ENCODE results near the gene RTP1. TPM values are rescaled to one million over a fixed set of nuclear protein-coding genes. Genes with fewer than 3 reads are reported as not detected.
"Not testable (repeated sequence)": the region's sequence is repeated elsewhere in the genome, so short reads cannot be mapped to it uniquely, and the experiment has no call there.

Gene RTP1
- total RNA-seq, 2 experiments from 2014 or later = not detected

DNA sequence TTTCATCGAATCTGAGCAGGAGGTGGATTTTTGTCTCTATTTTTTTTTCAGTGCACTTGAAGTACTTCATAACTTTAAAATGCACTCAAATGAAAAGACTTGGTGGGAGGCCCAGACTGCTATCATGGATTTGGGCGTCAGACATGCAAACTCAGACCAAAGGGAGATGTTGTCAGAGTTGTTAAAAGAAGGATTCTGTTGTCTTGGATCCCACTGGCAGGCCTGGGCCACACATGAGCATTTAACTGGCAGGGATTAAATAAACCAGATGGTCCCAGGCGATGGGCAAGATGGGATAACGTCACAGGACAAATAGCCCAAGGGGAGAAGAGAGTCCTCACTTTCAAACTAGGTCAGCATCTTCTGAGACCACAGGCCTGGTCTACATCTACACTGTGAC is 15.4 kb downstream of the RTP1 start:
- Mint-ChIP-seq H3K27me3 (no peaks in the 10 kb centered on the region), H3K36me3 (ENCODE audit: low read depth) (no peaks in the 10 kb centered on the region), H3K9me3 (ENCODE audit: low read depth) (no peaks in the 10 kb centered on the region), H3K4me1 (no peaks in the 10 kb centered on the region), H3K27ac (no peak overlapping the region), H3K4me3 (no peak overlapping the region)
- ChIA-PET POLR2A (no interaction called here), CTCF (interaction anchor here (1.1 to 3.2 kb wide), 3 partner anchors 7 to 107 kb away, joined by 3 to 10 read pairs (median 4); no protein-coding TSS in a partner anchor)
- intact Hi-C loops (cut with DNase I, micrococcal nuclease) = no loop called here
- ATAC-seq = no peak
- DNase-seq = no peak

DNA sequence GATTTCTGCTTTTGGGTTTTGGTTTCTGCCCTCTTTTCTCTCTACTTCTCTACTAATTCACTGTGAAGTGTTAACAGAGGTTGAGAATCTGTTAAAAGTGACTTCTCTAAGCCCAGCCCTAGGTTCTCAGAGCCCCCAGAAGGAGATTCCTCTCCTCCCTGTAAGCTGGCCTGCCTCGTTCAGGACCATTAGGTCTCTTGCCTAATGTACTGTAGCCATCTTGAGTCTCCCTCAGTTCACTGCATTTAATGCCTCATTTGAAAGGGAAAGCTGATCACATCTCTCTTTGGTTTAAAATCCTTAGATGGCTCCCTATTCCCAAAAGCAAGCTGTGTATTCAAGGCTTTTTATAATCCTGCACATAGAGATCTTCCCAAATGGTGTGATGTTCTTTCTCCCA is 16.3 kb downstream of the RTP1 start:
- no peaks in the 10 kb centered on the region for H3K4me1 Mint-ChIP-seq
- no peak for DNase-seq
- intact Hi-C loops (cut with DNase I, micrococcal nuclease) = no loop called here
- H3K36me3 Mint-ChIP-seq (ENCODE audit: low read depth) = no peaks in the 10 kb centered on the region
- no peak overlapping the region for H3K27ac Mint-ChIP-seq
- no peak for ATAC-seq
- H3K4me3 Mint-ChIP-seq = no peak overlapping the region
- H3K27me3 Mint-ChIP-seq = no peaks in the 10 kb centered on the region
- ChIA-PET CTCF (interaction anchor here (1.0 to 2.1 kb wide), 2 partner anchors 8 to 105 kb away, joined by 6 to 7 read pairs; no protein-coding TSS in a partner anchor), POLR2A (interaction anchor here (0.7 kb wide), 1 partner anchor 1314 kb away, joined by 3 read pairs; no protein-coding TSS in a partner anchor)
- H3K9me3 Mint-ChIP-seq (ENCODE audit: low read depth) = no peaks in the 10 kb centered on the region

DNA sequence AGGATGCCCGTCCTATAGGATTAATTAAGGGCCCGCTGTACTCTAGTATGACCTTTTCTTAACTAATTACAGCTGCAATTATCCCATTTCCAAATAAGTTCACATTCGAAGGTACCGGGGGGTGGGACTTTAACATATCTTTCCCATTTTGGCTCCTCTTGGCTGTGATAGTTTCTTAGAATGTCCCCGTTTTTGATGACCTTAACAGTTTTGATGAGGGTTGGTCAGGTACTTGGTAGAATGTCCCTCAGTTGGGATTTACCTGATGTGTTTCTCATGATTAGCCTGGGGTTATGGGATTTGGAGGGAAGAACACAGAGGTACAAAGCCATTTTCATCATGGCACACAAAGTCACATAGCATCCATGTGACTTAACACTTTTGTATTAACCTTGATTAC is 18.2 kb downstream of the RTP1 start:
- Mint-ChIP-seq H3K27ac (no peak overlapping the region), H3K4me1 (no peaks in the 10 kb centered on the region), H3K36me3 (ENCODE audit: low read depth) (no peaks in the 10 kb centered on the region), H3K4me3 (no peak overlapping the region), H3K27me3 (no peaks in the 10 kb centered on the region), H3K9me3 (ENCODE audit: low read depth) (no peaks in the 10 kb centered on the region)
- ChIA-PET POLR2A (no interaction called here), CTCF (interaction anchor here (0.7 to 3.0 kb wide), 3 partner anchors 91 to 464 kb away, joined by 3 to 13 read pairs (median 3); no protein-coding TSS in a partner anchor)
- ATAC-seq = no peak
- no peak for DNase-seq
- intact Hi-C loops (cut with DNase I, micrococcal nuclease) = no loop called here

DNA sequence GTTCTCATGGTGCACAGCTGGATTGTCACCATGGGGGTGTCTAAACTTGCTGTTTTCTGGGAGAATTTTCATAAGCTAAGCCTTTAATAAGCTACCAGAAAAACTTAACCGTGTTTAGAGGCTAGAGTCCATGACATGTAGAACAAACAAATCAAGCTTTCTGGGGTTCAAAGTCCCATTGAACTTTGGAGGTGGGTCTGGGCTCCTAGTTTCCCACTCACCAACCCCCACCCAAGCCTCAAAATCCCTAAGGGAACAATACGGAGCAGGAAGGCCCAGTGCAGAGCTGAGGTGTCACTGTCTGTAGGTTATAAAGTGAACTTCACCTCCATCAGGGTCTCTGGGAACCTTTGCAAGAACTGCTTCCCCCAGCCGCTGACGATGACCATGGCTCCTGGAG is 25.5 kb downstream of the RTP1 start:
- POLR2A ChIA-PET = interaction anchor here (0.6 kb wide), 1 partner anchor 158 kb away, joined by 3 read pairs; no protein-coding TSS in a partner anchor
- Mint-ChIP-seq H3K27ac (no peak overlapping the region), H3K4me3 (no peak overlapping the region), H3K36me3 (ENCODE audit: low read depth) (no peaks in the 10 kb centered on the region), H3K27me3 (no peaks in the 10 kb centered on the region), H3K9me3 (ENCODE audit: low read depth) (no peaks in the 10 kb centered on the region), H3K4me1 (no peaks in the 10 kb centered on the region)
- intact Hi-C loops (cut with DNase I, micrococcal nuclease) = loop anchor here in 1 of 2 experiments (5.0 kb wide), 3 partner anchors 70 to 454 kb away; partner anchors contain the start of gene MASP1
- CTCF ChIA-PET = interaction anchor here (0.8 to 2.2 kb wide), 10 partner anchors 8 to 457 kb away, joined by 3 to 9 read pairs (median 4); no protein-coding TSS in a partner anchor
- ATAC-seq = no peak
- DNase-seq = no peak

DNA sequence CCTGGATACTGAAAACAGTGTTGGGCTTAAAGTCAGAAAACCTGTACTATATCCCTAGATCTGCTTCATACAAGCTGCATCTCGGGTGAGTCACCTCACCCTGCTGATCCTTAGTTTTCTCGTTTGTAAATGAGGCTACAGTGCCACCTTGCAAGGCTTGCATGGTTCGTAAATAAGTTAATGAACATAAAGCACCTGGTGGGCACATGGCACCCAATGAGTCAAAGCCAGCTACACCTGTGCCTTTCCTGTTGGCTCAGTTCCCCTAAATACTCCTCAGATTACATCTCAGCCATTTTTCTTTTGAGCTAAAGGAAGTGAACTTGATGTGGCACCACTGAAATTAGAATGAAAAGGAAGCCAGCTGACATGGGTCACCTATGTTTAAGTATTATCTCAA is 26.5 kb downstream of the RTP1 start:
- intact Hi-C loops (cut with DNase I, micrococcal nuclease) = loop anchor here in 1 of 2 experiments (5.0 kb wide), 3 partner anchors 69 to 454 kb away; partner anchors contain the start of gene MASP1
- no peak overlapping the region for H3K27ac Mint-ChIP-seq
- ChIA-PET CTCF (interaction anchor here (1.7 to 2.2 kb wide), 3 partner anchors 65 to 456 kb away, joined by 4 to 9 read pairs (median 5); no protein-coding TSS in a partner anchor), POLR2A (no interaction called here)
- H3K4me1 Mint-ChIP-seq = no peaks in the 10 kb centered on the region
- no peaks in the 10 kb centered on the region for H3K9me3 Mint-ChIP-seq (ENCODE audit: low read depth)
- H3K4me3 Mint-ChIP-seq = no peak overlapping the region
- peaks cover 3% of the 10 kb centered on the region for H3K27me3 Mint-ChIP-seq
- ATAC-seq (no peak), DNase-seq (no peak)
- H3K36me3 Mint-ChIP-seq (ENCODE audit: low read depth) = no peaks in the 10 kb centered on the region

DNA sequence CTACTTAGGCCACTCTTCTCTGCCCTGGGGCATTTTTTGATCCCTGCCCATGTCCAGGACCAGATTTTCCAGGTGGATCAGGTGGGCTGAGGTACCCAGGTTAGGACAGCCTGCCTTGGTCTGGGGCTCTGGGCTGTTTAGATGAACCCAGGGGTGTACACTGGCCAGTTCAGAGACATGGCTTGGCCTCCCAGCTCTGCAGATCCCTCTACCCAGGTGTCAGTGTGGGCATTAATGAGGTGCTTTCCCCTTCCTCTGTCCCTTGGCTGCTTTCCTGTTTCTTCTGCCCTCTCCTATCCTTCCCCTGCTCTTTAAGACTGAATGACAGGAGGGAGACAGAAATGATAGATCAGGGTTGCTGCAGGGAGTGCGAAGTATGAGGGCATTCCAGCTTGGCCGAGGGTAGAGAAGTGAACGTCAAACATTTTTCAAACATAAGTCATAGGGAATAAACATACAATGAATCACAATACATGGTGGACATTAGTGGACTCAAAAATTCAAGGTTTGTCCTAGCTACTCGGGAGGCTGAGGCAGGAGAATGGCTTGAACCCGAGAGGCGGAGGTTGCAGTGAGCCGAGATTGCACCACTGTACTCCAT is 30.5 kb downstream of the RTP1 start:
- H3K4me1 Mint-ChIP-seq = no peaks in the 10 kb centered on the region
- intact Hi-C loops (cut with DNase I, micrococcal nuclease) = no loop called here
- no peaks in the 10 kb centered on the region for H3K36me3 Mint-ChIP-seq (ENCODE audit: low read depth)
- no peak overlapping the region for H3K27ac Mint-ChIP-seq
- H3K27me3 Mint-ChIP-seq = peaks cover 8% of the 10 kb centered on the region
- ATAC-seq (no peak), DNase-seq (no peak)
- no peaks in the 10 kb centered on the region for H3K9me3 Mint-ChIP-seq (ENCODE audit: low read depth)
- H3K4me3 Mint-ChIP-seq = no peak overlapping the region
- POLR2A ChIA-PET = no interaction called here
- CTCF ChIA-PET = interaction anchor here (0.6 to 1.7 kb wide), 5 partner anchors 9 to 113 kb away, joined by 3 to 4 read pairs (median 3); no protein-coding TSS in a partner anchor

DNA sequence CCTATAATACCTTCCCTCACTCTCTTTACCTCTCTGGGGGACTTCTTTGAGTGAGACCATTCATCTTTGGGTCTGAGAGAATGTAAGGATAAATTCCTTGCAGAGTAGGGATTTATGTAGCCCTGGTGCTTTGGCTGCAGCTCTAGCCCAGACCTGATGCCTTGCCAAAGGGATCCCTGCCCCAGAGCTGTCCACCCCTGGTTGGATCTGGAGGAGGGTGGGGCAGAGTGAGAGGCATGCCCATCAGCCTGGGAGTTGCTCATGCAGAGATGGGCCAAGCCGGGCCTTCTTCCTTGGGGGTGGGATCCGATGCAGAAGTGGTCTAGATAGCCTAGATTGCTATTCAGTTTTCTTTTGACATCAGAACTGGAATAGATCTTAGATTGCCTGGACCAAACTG is 31.5 kb downstream of the RTP1 start:
- intact Hi-C loops (cut with DNase I, micrococcal nuclease) = no loop called here
- Mint-ChIP-seq H3K4me1 (no peaks in the 10 kb centered on the region), H3K27ac (no peak overlapping the region), H3K4me3 (no peak overlapping the region), H3K36me3 (ENCODE audit: low read depth) (no peaks in the 10 kb centered on the region), H3K27me3 (peaks cover 8% of the 10 kb centered on the region), H3K9me3 (ENCODE audit: low read depth) (no peaks in the 10 kb centered on the region)
- POLR2A ChIA-PET = no interaction called here
- DNase-seq (no peak), ATAC-seq (no peak)
- CTCF ChIA-PET = interaction anchor here (0.7 kb wide), 1 partner anchor 114 kb away, joined by 4 read pairs; no protein-coding TSS in a partner anchor

DNA sequence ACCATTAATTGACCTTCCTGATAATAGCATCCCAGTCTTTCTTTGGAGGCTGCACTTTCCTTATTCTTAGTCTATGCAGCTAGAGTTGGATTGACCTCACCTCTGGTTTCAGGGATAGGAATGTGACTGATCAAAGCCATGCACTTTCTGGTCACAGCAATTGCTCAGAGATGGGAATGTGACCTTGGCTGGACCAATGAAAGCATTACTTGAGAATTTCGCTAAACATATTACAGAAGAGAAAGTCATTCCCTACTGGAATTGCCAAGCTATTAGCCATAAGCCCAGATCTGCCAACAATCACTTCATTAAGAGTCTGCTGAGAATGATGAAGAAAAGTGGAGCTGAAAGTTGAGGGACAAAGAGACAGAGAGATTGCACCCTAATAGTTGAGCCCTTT is 32.7 kb downstream of the RTP1 start:
- Mint-ChIP-seq H3K4me3 (no peak overlapping the region), H3K27me3 (peaks cover 8% of the 10 kb centered on the region), H3K4me1 (no peaks in the 10 kb centered on the region), H3K9me3 (ENCODE audit: low read depth) (no peaks in the 10 kb centered on the region), H3K36me3 (ENCODE audit: low read depth) (no peaks in the 10 kb centered on the region), H3K27ac (no peak overlapping the region)
- no peak for DNase-seq
- ChIA-PET CTCF (interaction anchor here (0.7 to 1.3 kb wide), 2 partner anchors 29 to 155 kb away, joined by 3 read pairs; no protein-coding TSS in a partner anchor), POLR2A (no interaction called here)
- intact Hi-C loops (cut with DNase I, micrococcal nuclease) = no loop called here
- no peak for ATAC-seq

DNA sequence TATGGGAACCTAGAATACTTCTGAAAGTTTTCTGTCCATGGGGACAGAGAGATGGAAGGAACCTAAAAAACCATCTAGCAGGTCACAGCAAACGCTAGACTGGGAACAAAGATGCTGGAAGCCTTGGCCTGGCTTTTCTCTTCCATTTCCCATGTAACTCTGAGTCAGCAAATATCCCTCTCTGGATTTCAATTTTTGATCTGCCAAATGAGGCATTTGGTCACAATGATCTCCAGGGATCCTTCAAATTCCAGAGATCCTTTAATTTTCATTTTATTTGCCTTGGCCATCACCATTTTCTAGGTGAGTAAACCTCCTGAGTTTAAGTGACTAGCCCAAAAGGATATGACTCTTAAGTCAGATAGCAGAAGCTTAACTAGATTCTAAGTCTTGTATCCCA is 39.7 kb downstream of the RTP1 start:
- Mint-ChIP-seq H3K36me3 (ENCODE audit: low read depth) (no peaks in the 10 kb centered on the region), H3K27me3 (no peaks in the 10 kb centered on the region), H3K4me3 (no peak overlapping the region), H3K27ac (no peak overlapping the region), H3K4me1 (no peaks in the 10 kb centered on the region), H3K9me3 (ENCODE audit: low read depth) (peaks cover 5% of the 10 kb centered on the region)
- ChIA-PET CTCF (interaction anchor here (1.4 kb wide), 1 partner anchor 17 kb away, joined by 6 read pairs; no protein-coding TSS in a partner anchor), POLR2A (no interaction called here)
- intact Hi-C loops (cut with DNase I, micrococcal nuclease) = no loop called here
- DNase-seq (no peak), ATAC-seq (no peak)

DNA sequence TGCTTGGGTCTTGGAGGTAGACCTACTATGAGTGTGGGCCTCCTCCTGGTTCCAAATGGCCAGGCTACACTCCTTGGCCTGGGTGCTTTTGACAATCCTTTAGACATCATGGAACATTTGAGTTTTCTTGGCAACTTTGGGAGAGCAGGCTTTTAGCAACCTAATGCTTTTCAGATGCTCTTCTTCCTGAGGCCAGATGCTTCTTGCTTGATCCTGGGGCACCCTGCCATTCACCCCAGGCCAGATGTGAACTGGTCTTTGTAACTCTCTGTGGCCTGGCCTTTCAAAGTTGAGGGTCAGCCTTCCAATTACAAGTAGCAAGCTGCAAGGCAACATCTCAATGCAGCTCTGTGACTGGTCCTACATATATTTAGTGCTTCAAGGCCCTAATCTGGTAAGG is 40.5 kb downstream of the RTP1 start:
- H3K4me1 Mint-ChIP-seq = no peaks in the 10 kb centered on the region
- H3K9me3 Mint-ChIP-seq (ENCODE audit: low read depth) = peaks cover 5% of the 10 kb centered on the region
- no peak overlapping the region for H3K27ac Mint-ChIP-seq
- no peak for ATAC-seq
- no peaks in the 10 kb centered on the region for H3K36me3 Mint-ChIP-seq (ENCODE audit: low read depth)
- intact Hi-C loops (cut with DNase I, micrococcal nuclease) = no loop called here
- no peaks in the 10 kb centered on the region for H3K27me3 Mint-ChIP-seq
- ChIA-PET CTCF (interaction anchor here (1.0 to 1.4 kb wide), 2 partner anchors 17 to 20 kb away, joined by 3 to 6 read pairs; no protein-coding TSS in a partner anchor), POLR2A (no interaction called here)
- no peak for DNase-seq
- no peak overlapping the region for H3K4me3 Mint-ChIP-seq

DNA sequence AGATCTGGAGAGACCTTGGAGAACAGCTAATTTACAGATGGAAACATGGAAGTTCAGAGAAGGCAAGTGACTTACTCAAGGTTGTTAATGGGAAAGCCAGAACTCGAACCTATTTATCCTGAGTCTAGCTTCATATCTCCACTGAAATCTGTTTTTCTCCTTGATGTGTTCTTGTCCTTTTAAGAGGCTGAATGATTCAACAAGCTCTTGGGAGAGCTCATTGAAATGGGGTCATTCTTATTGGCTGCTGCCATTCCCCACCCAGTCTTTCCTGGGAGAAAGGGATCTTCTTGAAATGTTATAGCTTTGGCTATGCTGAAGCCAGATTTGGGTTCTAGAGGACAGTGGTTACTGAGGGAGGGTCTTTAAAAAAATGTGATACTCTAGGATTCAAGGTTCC is 41.0 kb downstream of the RTP1 start:
- DNase-seq = no peak
- ATAC-seq = no peak
- peaks cover 5% of the 10 kb centered on the region for H3K9me3 Mint-ChIP-seq (ENCODE audit: low read depth)
- no peak overlapping the region for H3K27ac Mint-ChIP-seq
- no peaks in the 10 kb centered on the region for H3K27me3 Mint-ChIP-seq
- POLR2A ChIA-PET = no interaction called here
- no peaks in the 10 kb centered on the region for H3K36me3 Mint-ChIP-seq (ENCODE audit: low read depth)
- no peak overlapping the region for H3K4me3 Mint-ChIP-seq
- intact Hi-C loops (cut with DNase I, micrococcal nuclease) = no loop called here
- no peaks in the 10 kb centered on the region for H3K4me1 Mint-ChIP-seq
- CTCF ChIA-PET = interaction anchor here (1.0 to 1.4 kb wide), 2 partner anchors 18 to 21 kb away, joined by 3 to 6 read pairs; no protein-coding TSS in a partner anchor

DNA sequence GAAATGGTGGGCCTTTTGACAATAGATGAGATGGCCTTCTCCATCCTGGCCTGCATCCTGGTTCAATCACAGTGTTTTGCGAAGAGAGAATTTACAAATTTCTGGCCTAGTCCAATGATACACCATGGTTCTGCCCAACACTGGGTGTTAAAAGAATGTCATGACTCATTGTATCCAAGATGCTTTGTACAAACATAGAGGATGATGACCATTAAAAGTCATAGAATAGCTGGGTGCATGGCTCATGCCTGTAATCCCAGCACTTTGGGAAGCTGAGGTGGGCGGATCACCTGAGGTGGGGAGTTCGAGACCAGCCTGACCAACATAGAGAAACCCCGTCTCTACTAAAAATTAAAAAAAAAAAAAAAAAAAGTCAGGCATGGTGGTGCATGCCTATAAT is 41.5 kb downstream of the RTP1 start:
- intact Hi-C loops (cut with DNase I, micrococcal nuclease); DNase-seq; H3K4me3 Mint-ChIP-seq; H3K27ac Mint-ChIP-seq; H3K27me3 Mint-ChIP-seq; H3K9me3 Mint-ChIP-seq (ENCODE audit: low read depth); H3K36me3 Mint-ChIP-seq (ENCODE audit: low read depth); ATAC-seq; H3K4me1 Mint-ChIP-seq; POLR2A ChIA-PET: not testable (repeated sequence)
- CTCF ChIA-PET = interaction anchor here (1.0 kb wide), 1 partner anchor 21 kb away, joined by 3 read pairs; no protein-coding TSS in a partner anchor

Data from activated CD4-positive, alpha-beta T cell treated with anti-CD3 and anti-CD28 coated beads for 36 hours (primary cell).